HG02678 (cell line): Measurements from ENCODE around the gene SETD5.

Experiments
- ATAC-seq: cut with Tn5 transposase; IDR thresholded peaks from one replicate; pipeline ENCODE4 v1.9.1; 2021; ENCODE audit warnings: mild to moderate bottlenecking, moderate library complexity; ENCODE audit not compliant: unreplicated experiment

SETD5 gene, protein sequence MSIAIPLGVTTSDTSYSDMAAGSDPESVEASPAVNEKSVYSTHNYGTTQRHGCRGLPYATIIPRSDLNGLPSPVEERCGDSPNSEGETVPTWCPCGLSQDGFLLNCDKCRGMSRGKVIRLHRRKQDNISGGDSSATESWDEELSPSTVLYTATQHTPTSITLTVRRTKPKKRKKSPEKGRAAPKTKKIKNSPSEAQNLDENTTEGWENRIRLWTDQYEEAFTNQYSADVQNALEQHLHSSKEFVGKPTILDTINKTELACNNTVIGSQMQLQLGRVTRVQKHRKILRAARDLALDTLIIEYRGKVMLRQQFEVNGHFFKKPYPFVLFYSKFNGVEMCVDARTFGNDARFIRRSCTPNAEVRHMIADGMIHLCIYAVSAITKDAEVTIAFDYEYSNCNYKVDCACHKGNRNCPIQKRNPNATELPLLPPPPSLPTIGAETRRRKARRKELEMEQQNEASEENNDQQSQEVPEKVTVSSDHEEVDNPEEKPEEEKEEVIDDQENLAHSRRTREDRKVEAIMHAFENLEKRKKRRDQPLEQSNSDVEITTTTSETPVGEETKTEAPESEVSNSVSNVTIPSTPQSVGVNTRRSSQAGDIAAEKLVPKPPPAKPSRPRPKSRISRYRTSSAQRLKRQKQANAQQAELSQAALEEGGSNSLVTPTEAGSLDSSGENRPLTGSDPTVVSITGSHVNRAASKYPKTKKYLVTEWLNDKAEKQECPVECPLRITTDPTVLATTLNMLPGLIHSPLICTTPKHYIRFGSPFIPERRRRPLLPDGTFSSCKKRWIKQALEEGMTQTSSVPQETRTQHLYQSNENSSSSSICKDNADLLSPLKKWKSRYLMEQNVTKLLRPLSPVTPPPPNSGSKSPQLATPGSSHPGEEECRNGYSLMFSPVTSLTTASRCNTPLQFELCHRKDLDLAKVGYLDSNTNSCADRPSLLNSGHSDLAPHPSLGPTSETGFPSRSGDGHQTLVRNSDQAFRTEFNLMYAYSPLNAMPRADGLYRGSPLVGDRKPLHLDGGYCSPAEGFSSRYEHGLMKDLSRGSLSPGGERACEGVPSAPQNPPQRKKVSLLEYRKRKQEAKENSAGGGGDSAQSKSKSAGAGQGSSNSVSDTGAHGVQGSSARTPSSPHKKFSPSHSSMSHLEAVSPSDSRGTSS (N-terminal part only)

DNA sequence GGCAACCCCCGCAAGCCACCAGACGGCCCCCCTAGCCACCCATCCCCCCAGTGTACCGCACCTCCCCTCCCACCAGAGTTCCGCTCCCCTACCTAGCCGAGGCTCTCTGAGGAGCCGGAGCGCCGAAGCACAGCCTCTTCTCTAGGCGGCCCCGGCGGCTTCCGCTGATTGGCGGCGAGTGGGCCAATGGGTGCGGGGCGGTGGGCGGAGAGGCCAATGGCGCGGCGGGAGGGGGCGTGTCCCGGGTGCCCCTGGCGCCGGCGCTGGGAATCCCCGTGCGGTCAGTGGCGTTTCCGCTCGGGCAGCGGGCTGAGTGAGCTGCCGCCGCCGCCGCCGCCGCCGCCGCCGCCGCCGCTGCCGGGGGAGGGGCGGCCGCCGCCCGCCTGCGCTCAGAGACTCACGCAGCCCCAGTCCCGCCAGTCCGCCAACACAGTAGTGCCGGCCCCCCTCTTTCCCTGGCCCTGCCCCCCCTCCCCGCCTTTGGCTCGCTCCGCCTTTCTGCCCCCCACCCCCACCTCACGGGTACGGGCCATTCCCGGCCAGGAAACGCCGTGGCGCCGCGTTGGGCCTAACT lies at the start of gene SETD5:
SETD5 (plus strand) TSS at position 284 of the 574 bp plus-strand sequence. CDS start 31,324 bp downstream, outside the sequence.
- peak; percentile 51 for ATAC-seq

DNA sequence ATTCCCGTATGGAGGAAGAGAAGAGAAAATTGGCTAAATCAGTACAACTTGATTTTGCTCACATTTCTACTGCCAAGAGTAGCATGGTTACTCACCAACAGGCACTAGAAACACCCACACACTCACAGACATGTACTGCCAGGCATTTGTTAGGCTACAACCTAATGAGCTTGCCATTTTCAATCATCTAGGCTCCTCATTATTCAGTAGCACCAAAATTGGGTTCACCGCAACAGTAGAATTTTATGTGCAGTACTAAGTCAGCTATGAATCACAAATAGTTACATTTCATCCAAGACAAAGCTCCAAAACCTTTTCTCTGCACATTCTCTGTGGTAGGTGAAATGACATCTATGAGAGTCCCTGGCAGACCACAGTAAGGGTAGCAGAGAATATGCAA lies 49.5 kb upstream of the SETD5 start:
- ATAC-seq = no peak

DNA sequence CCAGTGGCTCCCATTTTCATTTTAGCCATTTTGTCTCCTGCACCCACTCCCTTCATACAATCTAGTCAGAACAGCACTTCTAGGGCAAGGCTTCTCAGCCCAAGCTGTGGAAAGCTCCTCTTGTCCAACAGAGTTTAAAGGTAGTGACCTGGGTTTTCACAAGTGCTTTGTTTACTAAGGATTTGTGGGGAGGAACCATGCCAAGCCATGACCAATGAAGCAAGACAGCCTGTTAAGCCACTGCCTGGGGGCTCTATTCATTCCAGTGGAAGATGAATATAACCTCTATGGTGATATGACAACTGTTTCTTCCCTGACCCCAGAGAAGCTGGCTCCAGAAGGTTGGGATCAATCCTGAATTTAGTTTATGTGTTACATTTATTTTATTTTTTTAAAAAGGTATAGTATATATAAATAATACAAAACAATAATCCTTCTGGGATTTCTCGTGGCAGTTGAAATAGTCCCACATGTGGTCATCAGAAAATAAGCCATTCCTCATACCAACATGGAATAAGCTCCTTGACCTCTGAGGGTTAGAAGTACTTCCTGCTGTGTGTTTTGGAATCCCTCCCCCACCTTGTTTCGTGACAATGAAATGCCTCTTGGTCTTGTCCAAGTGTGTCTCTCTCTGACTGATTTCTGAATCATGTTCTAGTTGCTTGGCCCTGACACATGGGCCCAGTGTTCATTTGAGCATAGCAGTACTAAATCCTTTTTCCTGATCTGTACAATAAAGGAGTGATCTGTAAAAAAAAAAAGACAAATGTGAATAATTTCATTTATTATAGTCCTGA lies 47.9 kb upstream of the SETD5 start:
- no peak for ATAC-seq

DNA sequence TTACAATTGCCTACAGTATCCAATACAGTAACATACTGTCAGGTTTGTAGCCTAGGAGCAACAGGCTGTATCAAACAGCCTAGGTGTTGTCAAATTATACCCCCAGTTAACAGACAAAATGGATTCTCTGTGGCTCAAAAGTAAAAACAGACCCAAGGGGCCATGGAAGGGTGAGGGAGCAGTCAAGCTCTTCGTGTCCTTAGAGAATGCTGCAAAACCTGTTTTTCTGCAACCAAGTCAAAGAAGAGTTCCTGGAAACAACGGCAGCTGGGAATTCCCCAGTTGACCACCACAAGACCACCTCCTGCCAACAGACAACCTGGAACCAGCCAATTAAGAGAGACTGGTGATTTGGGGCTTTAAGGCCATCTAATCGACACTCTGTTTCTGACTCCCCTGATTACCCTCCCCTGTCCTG lies 45.7 kb upstream of the SETD5 start:
- no peak for ATAC-seq

DNA sequence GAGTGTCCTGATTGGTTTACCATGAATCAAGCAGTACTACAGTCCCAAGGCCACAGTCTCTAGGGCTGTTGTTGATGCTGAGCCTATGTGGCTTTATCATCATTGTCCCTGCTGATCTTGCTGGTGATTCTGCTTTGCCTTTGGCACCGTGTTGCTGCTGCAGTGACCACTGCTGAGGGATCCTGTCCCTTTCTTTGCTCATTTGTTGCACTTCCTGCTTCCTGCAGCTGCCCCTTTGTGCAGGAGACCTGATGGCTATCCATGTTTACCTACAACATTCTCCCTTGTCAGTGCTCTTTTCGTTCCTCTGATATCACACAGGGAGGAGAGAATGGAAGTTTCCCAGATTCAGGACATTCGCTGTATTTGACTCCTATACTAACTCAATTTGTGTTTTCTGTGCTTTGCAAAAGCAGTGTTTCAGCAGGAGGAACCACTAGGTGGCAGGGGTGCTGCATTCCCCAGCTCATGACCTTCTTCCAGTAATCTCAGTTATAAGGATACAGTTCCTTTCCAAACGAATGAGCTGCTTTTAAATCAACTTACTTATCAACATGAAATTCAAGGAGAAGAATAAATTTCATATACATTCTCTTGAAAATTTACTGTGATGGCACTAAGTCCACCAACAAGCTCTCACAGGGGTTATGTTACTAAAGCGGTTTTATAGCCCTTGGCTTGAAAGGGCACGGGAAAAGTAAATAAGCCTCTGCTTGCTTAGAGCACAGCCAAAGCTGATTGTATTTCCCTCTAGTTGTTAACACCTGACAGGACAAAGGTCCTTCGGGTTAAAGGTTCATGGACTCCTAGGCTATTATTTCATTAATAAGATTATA lies 44.3 kb upstream of the SETD5 start:
- ATAC-seq = peak; percentile 69

DNA sequence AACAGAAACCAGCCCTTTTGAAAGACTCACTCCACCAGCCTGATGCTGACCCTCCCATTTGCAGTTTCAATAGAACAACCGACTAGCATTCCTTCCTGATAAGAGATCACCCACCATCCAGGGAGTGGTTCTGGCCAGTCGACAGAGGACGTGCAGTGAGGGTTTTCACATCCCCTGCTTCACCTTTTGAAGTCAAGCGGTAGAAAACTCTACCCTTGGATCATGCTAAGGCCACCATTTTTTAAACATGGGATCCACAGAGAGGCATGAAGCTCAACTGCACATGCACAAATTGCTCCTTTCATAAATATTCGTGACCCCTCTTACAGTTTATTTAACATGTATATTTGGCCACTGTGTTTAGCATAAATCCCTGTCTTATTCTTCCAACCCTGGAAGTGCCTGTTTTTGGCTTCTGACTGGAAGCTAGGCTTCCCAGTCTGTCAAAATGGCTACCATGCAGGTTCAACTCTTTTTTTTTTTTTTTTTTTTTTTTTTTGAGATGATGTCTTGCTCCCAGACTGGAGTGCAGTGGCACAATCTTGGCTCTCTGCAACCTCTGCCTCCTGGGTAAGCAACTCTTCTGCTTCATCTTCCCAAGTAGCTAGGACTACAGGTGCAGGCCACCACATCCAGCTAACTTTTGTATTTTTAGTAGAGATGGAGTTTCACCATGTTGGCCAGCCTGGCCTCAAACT lies 35.6 kb upstream of the SETD5 start:
- ATAC-seq = no peak

DNA sequence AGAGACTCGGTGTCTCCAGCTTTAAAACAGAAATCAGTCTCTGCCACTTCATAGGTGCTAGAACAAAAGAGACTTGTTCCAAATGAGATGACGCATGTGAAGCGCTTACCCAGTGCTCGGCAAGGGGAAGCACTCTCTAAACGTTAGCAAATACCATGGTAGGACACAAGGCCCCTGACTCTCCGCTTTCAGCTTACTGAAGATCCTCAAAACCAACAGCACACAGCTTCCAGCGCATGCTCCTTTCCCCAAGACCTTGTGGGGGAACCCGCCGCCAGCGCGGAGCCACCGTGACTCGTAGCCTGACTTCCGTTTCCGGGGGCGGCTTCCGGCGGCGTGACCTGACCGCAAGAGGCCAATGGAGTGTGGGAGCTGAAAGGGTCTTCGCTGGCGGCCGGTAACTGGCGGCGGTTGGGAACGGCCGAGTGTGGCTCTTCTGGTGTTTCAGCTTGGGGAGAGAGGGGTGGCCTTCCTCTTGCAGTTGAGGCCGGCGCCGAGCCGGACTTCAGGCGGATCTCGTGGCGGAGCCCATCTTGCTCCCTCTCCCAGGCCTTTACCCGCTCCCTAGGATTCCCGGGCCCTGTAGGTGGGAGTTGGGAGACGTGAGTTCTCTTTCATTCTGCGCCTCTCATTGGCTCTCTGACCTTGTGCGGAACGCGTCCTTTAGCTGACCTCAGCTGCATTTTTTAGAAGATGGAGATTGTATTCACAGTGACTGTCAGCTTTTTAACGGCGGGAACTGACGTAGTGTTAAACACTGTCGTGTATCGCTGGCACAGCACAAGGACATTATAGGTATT lies 34.5 kb upstream of the SETD5 start, which contains the start of gene THUMPD3:
THUMPD3 (plus strand) TSS at position 324 of the 800 bp plus-strand sequence. CDS start 2,015 bp downstream, outside the sequence.
- peak; percentile 98 for ATAC-seq

DNA sequence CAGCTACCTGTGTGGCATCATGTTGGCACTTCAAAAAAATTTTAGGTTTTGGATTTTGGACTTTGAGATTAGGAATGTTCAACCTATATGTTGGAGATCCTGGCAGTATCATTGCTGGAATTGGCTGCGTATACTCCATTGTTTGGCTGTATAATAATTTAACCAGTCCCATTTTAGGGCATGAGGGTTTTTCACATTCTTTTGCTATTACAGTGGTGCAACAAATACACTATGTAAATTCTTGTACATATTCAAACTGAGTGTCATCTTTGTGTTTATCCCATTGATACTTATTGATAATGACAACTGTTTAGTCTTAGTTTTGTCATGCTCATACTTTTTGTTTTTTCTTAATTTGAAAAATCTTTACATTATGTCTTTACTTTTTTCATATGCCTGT lies 27.9 kb upstream of the SETD5 start:
- no peak for ATAC-seq

DNA sequence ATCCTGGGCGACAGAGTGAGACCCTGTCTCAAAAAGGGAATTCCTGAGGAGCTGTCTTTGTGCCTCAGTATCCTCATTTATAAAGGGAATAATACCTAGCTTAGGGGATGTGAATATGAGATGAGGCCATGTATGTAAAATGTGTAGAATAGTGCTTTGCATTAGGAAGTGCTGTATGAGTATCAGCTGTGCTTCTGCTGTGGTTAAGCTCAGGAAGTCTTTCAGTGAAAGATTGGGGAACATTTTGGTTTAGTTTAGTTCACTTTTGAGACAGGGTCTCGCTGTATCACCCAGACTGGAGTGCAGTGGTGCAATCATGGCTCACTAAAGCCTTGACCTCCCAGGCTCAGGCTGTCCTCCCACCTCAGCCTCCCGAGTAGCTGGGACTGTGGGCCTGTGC lies 23.9 kb upstream of the SETD5 start:
- no peak for ATAC-seq

DNA sequence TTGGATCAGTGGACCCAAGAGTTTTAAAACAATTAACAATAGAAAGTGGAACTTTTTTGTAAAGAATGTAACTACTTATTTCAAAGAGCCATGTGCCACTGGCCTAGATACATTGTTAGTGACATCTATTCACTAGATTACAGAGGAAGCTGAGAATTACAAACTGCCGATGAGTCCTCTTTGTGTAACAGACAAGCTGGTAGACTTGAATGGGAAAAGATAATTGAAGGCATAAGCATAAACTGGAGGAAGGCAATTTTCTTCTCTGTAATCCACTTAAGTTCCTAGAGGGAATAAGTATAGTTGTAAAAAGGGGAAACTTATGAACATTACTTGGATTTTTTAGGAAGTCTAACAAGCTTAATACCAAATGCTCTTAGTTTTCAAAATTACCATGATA lies 19.4 kb upstream of the SETD5 start:
- ATAC-seq = no peak

DNA sequence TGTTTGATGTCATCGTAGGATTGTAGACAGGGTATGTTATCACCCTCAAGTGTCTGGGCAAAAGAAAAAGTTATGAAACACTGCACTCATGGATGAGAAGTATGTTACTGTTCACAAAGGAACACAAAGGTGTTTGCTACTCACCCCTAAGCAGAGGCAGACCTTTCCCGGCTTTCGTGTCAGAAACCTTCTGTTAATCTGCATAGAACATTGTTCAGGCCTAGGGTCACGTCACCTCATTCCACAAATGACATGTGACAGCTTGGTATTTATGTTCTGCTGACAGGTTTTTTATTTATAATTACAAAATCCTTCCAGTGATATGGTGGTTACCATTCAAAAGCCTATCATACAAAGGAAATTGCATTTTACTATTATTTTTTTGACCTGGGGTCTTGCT lies 18.1 kb upstream of the SETD5 start:
- no peak for ATAC-seq

DNA sequence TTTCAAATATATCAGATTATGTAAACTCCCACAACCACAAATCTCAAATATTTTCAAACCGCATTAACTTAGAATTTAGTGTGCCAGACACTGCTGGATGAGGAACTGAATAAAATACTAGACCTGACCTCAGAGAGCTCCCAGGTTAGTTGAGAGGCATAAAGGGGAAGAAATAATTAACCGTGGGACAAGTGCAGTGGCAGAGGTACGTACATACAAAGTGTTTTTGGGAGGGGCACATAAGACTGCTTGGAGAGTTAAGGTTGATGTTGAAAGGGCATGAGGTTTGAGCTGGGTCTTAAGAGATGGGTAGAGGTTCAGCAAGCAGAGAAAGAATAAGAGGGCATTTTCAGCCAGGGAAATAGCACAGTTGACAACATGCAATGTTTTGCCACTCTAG lies 17.4 kb upstream of the SETD5 start:
- no peak for ATAC-seq

DNA sequence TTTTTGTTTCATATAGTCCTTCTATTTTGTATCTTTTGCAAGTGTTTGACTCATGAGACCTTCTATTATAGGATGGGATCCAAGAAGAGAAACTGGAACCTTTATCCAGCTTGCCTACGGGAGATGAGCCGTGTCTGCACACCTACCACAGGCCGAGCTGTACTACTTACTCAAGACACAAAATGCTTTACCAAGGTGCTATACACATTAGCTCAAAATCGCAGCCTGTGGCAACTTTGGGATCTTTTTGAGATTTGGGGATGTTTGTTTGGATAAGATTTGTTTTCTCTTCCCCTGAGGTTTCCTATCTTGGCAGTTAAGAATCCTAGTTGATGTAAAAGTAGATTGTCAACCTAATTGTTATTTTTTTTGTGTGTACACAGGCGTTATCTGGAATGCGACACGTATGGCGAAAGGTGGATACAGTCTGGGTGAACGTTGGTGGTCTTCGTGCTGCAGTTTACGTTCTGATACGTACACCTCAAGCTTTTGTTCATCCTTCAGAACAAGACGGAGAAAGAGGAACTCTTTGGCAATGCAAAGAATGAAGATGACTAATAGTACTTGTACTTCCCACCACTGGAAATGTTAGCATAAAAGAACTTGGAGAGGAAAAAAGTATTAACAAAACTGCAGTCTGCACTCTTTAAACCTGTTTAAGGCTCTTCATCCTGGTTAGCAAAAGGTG lies 13.1 kb upstream of the SETD5 start:
- ATAC-seq = no peak

DNA sequence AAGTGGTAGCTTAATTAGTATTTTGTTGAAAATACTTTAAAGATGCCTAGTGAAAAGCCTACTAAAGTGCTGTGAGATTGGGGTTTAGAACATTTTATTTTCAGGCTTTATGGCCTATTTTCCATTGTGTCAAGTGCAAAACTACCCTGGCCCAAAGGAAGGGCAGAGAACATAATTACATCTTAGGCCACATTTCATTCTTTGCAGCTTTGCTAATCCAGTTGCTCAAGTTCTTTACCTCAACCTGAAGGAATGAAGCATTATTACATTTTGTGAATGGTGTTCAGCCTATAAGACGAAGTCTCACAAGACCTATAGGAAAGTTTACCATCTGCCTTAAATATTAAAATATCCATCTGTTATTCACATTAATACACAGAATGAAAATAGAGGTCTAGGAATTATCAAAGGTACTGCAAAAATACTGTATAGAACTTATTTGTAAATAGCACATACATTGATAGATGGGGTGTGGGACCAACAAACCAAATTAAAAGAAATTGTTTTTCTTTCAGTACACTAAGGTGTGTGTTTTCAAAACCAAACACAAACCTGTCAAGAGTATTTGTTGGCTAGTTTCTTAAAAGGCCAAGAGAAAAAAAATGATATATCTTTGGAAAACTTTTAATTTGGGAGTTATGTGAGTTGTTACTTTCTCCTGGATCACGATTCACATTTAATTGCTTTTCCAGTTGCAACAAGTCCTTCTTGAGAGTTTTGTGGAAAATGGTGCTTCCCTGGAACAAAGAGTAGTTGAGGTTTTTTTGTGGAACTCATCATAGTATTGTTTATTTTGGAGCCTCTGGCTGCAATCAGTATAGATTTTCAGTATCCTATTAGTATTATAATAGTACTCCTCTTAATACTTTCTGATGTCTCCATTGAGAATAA lies 12.0 kb upstream of the SETD5 start:
- ATAC-seq = no peak

DNA sequence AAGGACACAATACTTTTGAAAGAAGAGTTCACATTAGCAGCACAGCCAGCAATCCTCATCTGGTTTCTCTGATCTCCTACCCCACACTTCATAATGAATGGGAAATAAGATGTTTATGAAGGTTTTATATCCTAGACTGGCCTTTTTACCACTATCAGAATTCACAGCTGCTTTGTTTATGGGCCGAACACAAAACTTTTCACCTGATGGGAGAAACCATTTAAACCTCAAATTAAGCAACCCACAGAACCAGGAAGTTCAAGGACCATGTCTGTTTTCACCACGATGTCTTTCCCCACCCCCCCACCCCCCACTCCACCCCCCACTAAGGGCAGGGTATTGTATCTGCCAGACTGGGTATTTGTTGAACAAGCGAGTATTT lies 11.3 kb upstream of the SETD5 start:
- ATAC-seq = no peak
